ENCODE measurements around the gene TSEN2.

TSEN2 gene

DNA sequence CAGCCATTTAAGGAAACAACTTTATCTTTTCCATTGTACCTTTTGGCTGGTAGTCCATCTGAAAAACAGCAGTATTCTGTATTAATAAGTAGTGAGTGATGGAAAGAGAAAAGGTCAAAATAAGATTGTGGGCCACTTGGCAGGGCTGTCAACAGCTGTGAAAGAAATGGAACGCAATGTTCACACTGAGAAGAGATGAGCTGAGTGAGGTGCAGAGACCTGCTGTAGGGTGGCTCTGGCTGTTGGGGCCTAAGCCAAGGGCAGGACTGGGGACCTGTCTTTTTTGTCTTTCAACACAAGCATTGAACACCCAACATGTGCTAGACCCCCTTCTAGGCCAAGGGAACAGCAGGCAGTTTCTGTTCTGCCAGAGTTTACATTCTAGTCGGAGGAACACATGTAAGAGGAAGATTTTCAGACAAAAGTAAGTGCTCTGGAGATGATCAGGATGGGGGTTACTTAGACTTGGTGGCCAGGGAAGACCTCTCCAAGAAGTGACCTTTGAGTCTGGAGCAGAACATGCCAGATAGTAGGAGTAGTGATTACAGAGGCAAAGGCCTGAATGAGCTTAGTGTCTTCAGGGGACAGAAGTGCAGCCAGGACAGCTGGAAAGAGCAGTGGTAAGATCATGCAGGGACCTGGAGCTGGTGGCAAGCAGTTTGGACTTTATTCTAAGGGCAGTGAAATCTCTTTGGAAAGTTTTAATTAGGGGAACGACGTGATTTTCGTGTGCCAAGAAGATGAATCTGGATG lies 29.6 kb downstream of the TSEN2 start:
- Histone ChIP-seq H3K9me2 (replicated peaks; ENCODE audit: insufficient read depth, low read length) (no peaks in the 10 kb centered on the region), H3K27ac (ENCODE audit: low read depth, low read length) (no peak overlapping the region), H3F3A (ENCODE audit: insufficient read depth) (no peaks in the 10 kb centered on the region), H4K20me1 (ENCODE audit: low read depth, low read length) (no peaks in the 10 kb centered on the region), H3K9me3 (ENCODE audit: insufficient read depth, low read length) (no peaks in the 10 kb centered on the region), H2AFZ (ENCODE audit: low read depth, low read length, severe bottlenecking) (no peak overlapping the region), H3K9ac (ENCODE audit: low read length) (no peak overlapping the region), H3K27me3 (ENCODE audit: low read length) (no peaks in the 10 kb centered on the region), H3K4me3 (ENCODE audit: insufficient read depth, low read length, poor library complexity, severe bottlenecking) (no peak overlapping the region), H3K4me2 (ENCODE audit: low read depth, low read length, poor library complexity, severe bottlenecking) (no peak overlapping the region), H3K36me3 (ENCODE audit: low read length) (no peaks in the 10 kb centered on the region), H3K79me2 (ENCODE audit: insufficient read depth, low read length) (no peaks in the 10 kb centered on the region)
- TF ChIP-seq, protein P1, sequence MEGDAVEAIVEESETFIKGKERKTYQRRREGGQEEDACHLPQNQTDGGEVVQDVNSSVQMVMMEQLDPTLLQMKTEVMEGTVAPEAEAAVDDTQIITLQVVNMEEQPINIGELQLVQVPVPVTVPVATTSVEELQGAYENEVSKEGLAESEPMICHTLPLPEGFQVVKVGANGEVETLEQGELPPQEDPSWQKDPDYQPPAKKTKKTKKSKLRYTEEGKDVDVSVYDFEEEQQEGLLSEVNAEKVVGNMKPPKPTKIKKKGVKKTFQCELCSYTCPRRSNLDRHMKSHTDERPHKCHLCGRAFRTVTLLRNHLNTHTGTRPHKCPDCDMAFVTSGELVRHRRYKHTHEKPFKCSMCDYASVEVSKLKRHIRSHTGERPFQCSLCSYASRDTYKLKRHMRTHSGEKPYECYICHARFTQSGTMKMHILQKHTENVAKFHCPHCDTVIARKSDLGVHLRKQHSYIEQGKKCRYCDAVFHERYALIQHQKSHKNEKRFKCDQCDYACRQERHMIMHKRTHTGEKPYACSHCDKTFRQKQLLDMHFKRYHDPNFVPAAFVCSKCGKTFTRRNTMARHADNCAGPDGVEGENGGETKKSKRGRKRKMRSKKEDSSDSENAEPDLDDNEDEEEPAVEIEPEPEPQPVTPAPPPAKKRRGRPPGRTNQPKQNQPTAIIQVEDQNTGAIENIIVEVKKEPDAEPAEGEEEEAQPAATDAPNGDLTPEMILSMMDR (IDR thresholded peaks at IDR 0.05; ENCODE audit: insufficient read depth, low read length, poor library complexity, severe bottlenecking), result no peak
- TF ChIP-seq EZH2phosphoT487 (conservative IDR thresholded peaks at IDR 0.05; ENCODE audit: low read length), result no peak

DNA sequence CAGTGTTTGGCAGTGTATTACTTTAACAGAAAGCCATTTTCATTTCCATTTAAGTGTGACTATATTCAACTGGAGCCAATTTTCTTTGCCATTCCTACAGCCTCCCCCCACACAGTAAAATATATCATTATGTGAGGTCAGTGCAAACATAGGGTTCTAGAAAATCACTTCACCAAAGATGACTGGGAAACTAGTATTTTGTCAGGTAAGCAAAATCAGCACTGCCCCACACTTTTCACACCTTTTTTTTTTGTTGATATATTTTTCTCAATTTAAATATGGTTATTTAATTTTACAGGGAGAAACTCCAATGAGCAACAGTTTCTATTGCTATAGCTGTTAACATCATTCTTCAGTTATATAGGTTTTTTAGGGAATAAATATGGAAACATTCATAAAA lies 31.4 kb downstream of the TSEN2 start:
- Histone ChIP-seq H3K27me3 (ENCODE audit: low read length) (no peaks in the 10 kb centered on the region), H3K27ac (ENCODE audit: low read depth, low read length) (no peak overlapping the region)

DNA sequence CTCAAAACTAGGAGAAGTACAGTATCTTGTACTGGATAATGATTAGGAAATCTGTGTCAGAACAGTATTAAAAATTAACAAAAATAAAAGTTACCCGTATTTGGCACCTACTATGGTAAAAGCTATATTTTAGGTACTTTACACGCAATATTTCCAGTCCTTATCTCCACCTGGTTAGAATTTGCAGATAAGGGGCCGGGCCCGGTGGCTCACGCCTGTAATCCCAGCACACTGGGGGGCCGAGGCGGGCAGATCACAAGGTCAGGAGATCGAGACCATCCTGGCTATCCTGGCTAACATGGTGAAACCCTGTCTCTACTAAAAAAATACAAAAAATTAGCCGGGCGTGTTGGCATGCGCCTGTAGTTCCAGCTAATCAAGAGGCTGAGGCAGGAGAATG lies 32.6 kb downstream of the TSEN2 start:
- Histone ChIP-seq H3K27me3 (ENCODE audit: low read length) (no peaks in the 10 kb centered on the region), H3K9me2 (replicated peaks; ENCODE audit: insufficient read depth, low read length) (no peaks in the 10 kb centered on the region), H3K9ac (ENCODE audit: low read length) (no peak overlapping the region), H3F3A (ENCODE audit: insufficient read depth) (no peaks in the 10 kb centered on the region), H3K4me3 (ENCODE audit: insufficient read depth, low read length, poor library complexity, severe bottlenecking) (no peak overlapping the region), H3K27ac (ENCODE audit: low read depth, low read length) (no peak overlapping the region), H3K4me2 (ENCODE audit: low read depth, low read length, poor library complexity, severe bottlenecking) (no peak overlapping the region), H3K9me3 (ENCODE audit: insufficient read depth, low read length) (no peaks in the 10 kb centered on the region), H4K20me1 (ENCODE audit: low read depth, low read length) (no peaks in the 10 kb centered on the region), H2AFZ (ENCODE audit: low read depth, low read length, severe bottlenecking) (no peak overlapping the region), H3K79me2 (ENCODE audit: insufficient read depth, low read length) (no peaks in the 10 kb centered on the region), H3K36me3 (ENCODE audit: low read length) (no peaks in the 10 kb centered on the region)
- TF ChIP-seq, protein P1 (IDR thresholded peaks at IDR 0.05; ENCODE audit: insufficient read depth, low read length, poor library complexity, severe bottlenecking), result no peak

More for the DNA sequence above, 31.4 kb downstream of the TSEN2 start:
- H3K9me3 ChIP-seq (ENCODE audit: insufficient read depth, low read length), result no peaks in the 10 kb centered on the region
- no peaks in the 10 kb centered on the region for H4K20me1 ChIP-seq (ENCODE audit: low read depth, low read length)
- H2AFZ ChIP-seq (ENCODE audit: low read depth, low read length, severe bottlenecking), result no peak overlapping the region
- TF ChIP-seq, protein P1 (IDR thresholded peaks at IDR 0.05; ENCODE audit: insufficient read depth, low read length, poor library complexity, severe bottlenecking), result no peak
- TF ChIP-seq EZH2phosphoT487 (conservative IDR thresholded peaks at IDR 0.05; ENCODE audit: low read length), result no peak
- H3K9ac ChIP-seq (ENCODE audit: low read length), result no peak overlapping the region
- H3K79me2 ChIP-seq (ENCODE audit: insufficient read depth, low read length), result no peaks in the 10 kb centered on the region
- H3K4me3 ChIP-seq (ENCODE audit: insufficient read depth, low read length, poor library complexity, severe bottlenecking), result no peak overlapping the region
- H3K9me2 ChIP-seq (replicated peaks; ENCODE audit: insufficient read depth, low read length), result no peaks in the 10 kb centered on the region
- no peaks in the 10 kb centered on the region for H3K36me3 ChIP-seq (ENCODE audit: low read length)
- H3F3A ChIP-seq (ENCODE audit: insufficient read depth), result no peaks in the 10 kb centered on the region
- H3K4me2 ChIP-seq (ENCODE audit: low read depth, low read length, poor library complexity, severe bottlenecking), result no peak overlapping the region
